ENCODE measurements around the gene GFI1. TPM values are rescaled to one million over a fixed set of nuclear protein-coding genes. Genes with fewer than 3 reads are reported as not detected.
"Not testable (repeated sequence)": the region's sequence is repeated elsewhere in the genome, so short reads cannot be mapped to it uniquely, and the experiment has no call there.

Gene GFI1
- total and polyA plus RNA-seq, 2 donors, result 12.6 to 38.8 TPM

GRCh38 chr1:92442351-92442750 is 44.4 kb downstream of the GFI1 start:
- Histone ChIP-seq H3K4me1 (ENCODE audit: control insufficient read depth in 2 of 2, insufficient read depth in 2 of 2, low read length in 2 of 2) (peaks cover 0 to 6% of the 10 kb centered on the region in 2 donors), H3K36me3 (ENCODE audit: control insufficient read depth in 2 of 2, insufficient read depth in 2 of 2, low read length in 1 of 2) (no peaks in the 10 kb centered on the region), H3K27ac (ENCODE audit: low read depth in 1 of 2, low read length in 1 of 2) (no peak overlapping the region), H3K4me3 (ENCODE audit: low read length in 2 of 2) (no peak overlapping the region), H3K27me3 (ENCODE audit: control insufficient read depth in 2 of 2, insufficient read depth in 1 of 2, low read length in 1 of 2) (no peaks in the 10 kb centered on the region), H3K9me3 (ENCODE audit: control insufficient read depth in 2 of 2, insufficient read depth in 1 of 2, low read length in 1 of 2) (no peaks in the 10 kb centered on the region)
- 98% methylated on average over 5 of the region's 5 CpGs for WGBS
- DNase-seq (ENCODE audit: low read depth in 6 of 9, low spot score in 9 of 9), result no peak

- no peak overlapping the region for H3K27ac ChIP-seq (ENCODE audit: low read depth in 1 of 2, low read length in 1 of 2)
- no peak overlapping the region for H3K4me3 ChIP-seq (ENCODE audit: low read length in 2 of 2)
- peaks cover 0 to 6% of the 10 kb centered on the region in 2 donors for H3K4me1 ChIP-seq (ENCODE audit: control insufficient read depth in 2 of 2, insufficient read depth in 2 of 2, low read length in 2 of 2)
- no peak for DNase-seq (ENCODE audit: low read depth in 6 of 9, low spot score in 9 of 9)
- peaks cover 0 to 2% of the 10 kb centered on the region in 2 donors for H3K9me3 ChIP-seq (ENCODE audit: control insufficient read depth in 2 of 2, insufficient read depth in 1 of 2, low read length in 1 of 2)
- no peaks in the 10 kb centered on the region for H3K36me3 ChIP-seq (ENCODE audit: control insufficient read depth in 2 of 2, insufficient read depth in 2 of 2, low read length in 1 of 2)
- H3K27me3 ChIP-seq (ENCODE audit: control insufficient read depth in 2 of 2, insufficient read depth in 1 of 2, low read length in 1 of 2), result no peaks in the 10 kb centered on the region
- WGBS, result 97% methylated on average over 32 of the region's 32 CpGs
Measured at GRCh38 chr1:92441697-92442342, 44.9 kb downstream of the GFI1 start.

- WGBS, result 99% methylated on average over 9 of the region's 9 CpGs
- Histone ChIP-seq H3K9me3 (ENCODE audit: control insufficient read depth in 2 of 2, insufficient read depth in 1 of 2, low read length in 1 of 2) (peaks cover 0 to 7% of the 10 kb centered on the region in 2 donors), H3K4me3 (ENCODE audit: low read length in 2 of 2) (no peak overlapping the region), H3K27me3 (ENCODE audit: control insufficient read depth in 2 of 2, insufficient read depth in 1 of 2, low read length in 1 of 2) (no peaks in the 10 kb centered on the region), H3K4me1 (ENCODE audit: control insufficient read depth in 2 of 2, insufficient read depth in 2 of 2, low read length in 2 of 2) (peaks cover 0 to 6% of the 10 kb centered on the region in 2 donors), H3K36me3 (ENCODE audit: control insufficient read depth in 2 of 2, insufficient read depth in 2 of 2, low read length in 1 of 2) (no peaks in the 10 kb centered on the region), H3K27ac (ENCODE audit: low read depth in 1 of 2, low read length in 1 of 2) (no peak overlapping the region)
- no peak for DNase-seq (ENCODE audit: low read depth in 6 of 9, low spot score in 9 of 9)
Measured at GRCh38 chr1:92441316-92441696, 45.4 kb downstream of the GFI1 start.

GRCh38 chr1:92439291-92439690 is 47.4 kb downstream of the GFI1 start:
- Histone ChIP-seq H3K4me3 (ENCODE audit: low read length in 2 of 2) (no peak overlapping the region), H3K27ac (ENCODE audit: low read depth in 1 of 2, low read length in 1 of 2) (no peak overlapping the region), H3K4me1 (ENCODE audit: control insufficient read depth in 2 of 2, insufficient read depth in 2 of 2, low read length in 2 of 2) (peaks cover 0 to 5% of the 10 kb centered on the region in 2 donors), H3K27me3 (ENCODE audit: control insufficient read depth in 2 of 2, insufficient read depth in 1 of 2, low read length in 1 of 2) (no peaks in the 10 kb centered on the region), H3K9me3 (ENCODE audit: control insufficient read depth in 2 of 2, insufficient read depth in 1 of 2, low read length in 1 of 2) (peaks cover 0 to 12% of the 10 kb centered on the region in 2 donors), H3K36me3 (ENCODE audit: control insufficient read depth in 2 of 2, insufficient read depth in 2 of 2, low read length in 1 of 2) (no peaks in the 10 kb centered on the region)
- WGBS, result 98% methylated on average over 1 of the region's 1 CpG
- no peak for DNase-seq (ENCODE audit: low read depth in 6 of 9, low spot score in 9 of 9)

GRCh38 chr1:92434572-92434971 is 52.2 kb downstream of the GFI1 start:
- not testable (repeated sequence) for H3K4me3 ChIP-seq (ENCODE audit: low read length in 2 of 2); H3K27ac ChIP-seq (ENCODE audit: low read depth in 1 of 2, low read length in 1 of 2); H3K36me3 ChIP-seq (ENCODE audit: control insufficient read depth in 2 of 2, insufficient read depth in 2 of 2, low read length in 1 of 2); H3K4me1 ChIP-seq (ENCODE audit: control insufficient read depth in 2 of 2, insufficient read depth in 2 of 2, low read length in 2 of 2); H3K27me3 ChIP-seq (ENCODE audit: control insufficient read depth in 2 of 2, insufficient read depth in 1 of 2, low read length in 1 of 2); DNase-seq (ENCODE audit: low read depth in 6 of 9, low spot score in 9 of 9)
- 97% methylated on average over 1 of the region's 1 CpG for WGBS
- peaks cover 0 to 12% of the 10 kb centered on the region in 2 donors for H3K9me3 ChIP-seq (ENCODE audit: control insufficient read depth in 2 of 2, insufficient read depth in 1 of 2, low read length in 1 of 2)

- WGBS, result 100% methylated on average over 1 of the region's 1 CpG
- no peaks in the 10 kb centered on the region for H3K36me3 ChIP-seq (ENCODE audit: control insufficient read depth in 2 of 2, insufficient read depth in 2 of 2, low read length in 1 of 2)
- H3K4me3 ChIP-seq (ENCODE audit: low read length in 2 of 2), result no peak overlapping the region
- no peaks in the 10 kb centered on the region for H3K9me3 ChIP-seq (ENCODE audit: control insufficient read depth in 2 of 2, insufficient read depth in 1 of 2, low read length in 1 of 2)
- H3K27ac ChIP-seq (ENCODE audit: low read depth in 1 of 2, low read length in 1 of 2), result no peak overlapping the region
- DNase-seq (ENCODE audit: low read depth in 6 of 9, low spot score in 9 of 9), result no peak
- H3K4me1 ChIP-seq (ENCODE audit: control insufficient read depth in 2 of 2, insufficient read depth in 2 of 2, low read length in 2 of 2), result no peaks in the 10 kb centered on the region
- no peaks in the 10 kb centered on the region for H3K27me3 ChIP-seq (ENCODE audit: control insufficient read depth in 2 of 2, insufficient read depth in 1 of 2, low read length in 1 of 2)
Measured at GRCh38 chr1:92430030-92430429, 56.7 kb downstream of the GFI1 start.

- Histone ChIP-seq H3K27ac (ENCODE audit: low read depth in 1 of 2, low read length in 1 of 2) (no peak overlapping the region), H3K9me3 (ENCODE audit: control insufficient read depth in 2 of 2, insufficient read depth in 1 of 2, low read length in 1 of 2) (no peaks in the 10 kb centered on the region), H3K4me3 (ENCODE audit: low read length in 2 of 2) (no peak overlapping the region), H3K36me3 (ENCODE audit: control insufficient read depth in 2 of 2, insufficient read depth in 2 of 2, low read length in 1 of 2) (no peaks in the 10 kb centered on the region), H3K4me1 (ENCODE audit: control insufficient read depth in 2 of 2, insufficient read depth in 2 of 2, low read length in 2 of 2) (no peaks in the 10 kb centered on the region), H3K27me3 (ENCODE audit: control insufficient read depth in 2 of 2, insufficient read depth in 1 of 2, low read length in 1 of 2) (no peaks in the 10 kb centered on the region)
- DNase-seq (ENCODE audit: low read depth in 6 of 9, low spot score in 9 of 9), result no peak
- WGBS, result 94% methylated on average over 2 of the region's 2 CpGs
Measured at GRCh38 chr1:92425617-92426016, 61.1 kb downstream of the GFI1 start.

Other genes with a start within 250 kb of the GFI1 start
- gene GLMN, start 187.9 kb downstream of the GFI1 start, total RNA-seq, result 17.9 TPM
- gene GLMN, start 187.9 kb downstream of the GFI1 start, polyA plus RNA-seq, result 33.2 TPM
- gene RPAP2, start 187.9 kb downstream of the GFI1 start, total RNA-seq, result 38.2 TPM
- gene RPAP2, start 187.9 kb downstream of the GFI1 start, polyA plus RNA-seq, result 12.2 TPM

All from thymus (tissue), 11 donors.